HL-60/S4 treated with phorbol 12-myristate 13-acetate at 8.2 ng/mL for 4 days and 3 days (cell line): ENCODE results near the gene ADIPOR2.

Source experiments
- in situ Hi-C: fragments of 300-500 bp; cut with MboI; formaldehyde crosslinking; loops from 2 replicates; pipeline ENCODE4 v1.15.0; 2022; ENCODE audit warnings: low sequenced_read_pairs

Gene ADIPOR2

DNA sequence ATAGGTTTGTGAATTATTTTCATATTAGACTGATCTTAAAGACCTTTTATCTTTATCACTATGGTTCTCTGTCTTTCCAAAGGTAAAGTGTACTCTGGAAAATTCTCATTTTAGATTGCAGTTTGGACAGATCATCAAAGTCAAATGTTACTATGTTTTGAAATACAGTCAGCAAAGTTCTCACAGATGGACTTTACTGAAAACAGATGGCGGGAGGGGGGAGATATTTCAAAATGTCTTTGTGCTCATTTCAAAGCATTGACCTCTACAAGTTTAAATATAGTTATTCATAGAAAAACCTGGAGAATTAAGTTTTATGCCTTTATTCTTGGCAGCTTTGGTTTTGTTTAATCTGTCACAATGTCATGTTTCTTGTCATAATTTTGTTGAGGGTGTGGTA is 77.7 kb downstream of the ADIPOR2 start:
- in situ Hi-C loops: no loop called here

DNA sequence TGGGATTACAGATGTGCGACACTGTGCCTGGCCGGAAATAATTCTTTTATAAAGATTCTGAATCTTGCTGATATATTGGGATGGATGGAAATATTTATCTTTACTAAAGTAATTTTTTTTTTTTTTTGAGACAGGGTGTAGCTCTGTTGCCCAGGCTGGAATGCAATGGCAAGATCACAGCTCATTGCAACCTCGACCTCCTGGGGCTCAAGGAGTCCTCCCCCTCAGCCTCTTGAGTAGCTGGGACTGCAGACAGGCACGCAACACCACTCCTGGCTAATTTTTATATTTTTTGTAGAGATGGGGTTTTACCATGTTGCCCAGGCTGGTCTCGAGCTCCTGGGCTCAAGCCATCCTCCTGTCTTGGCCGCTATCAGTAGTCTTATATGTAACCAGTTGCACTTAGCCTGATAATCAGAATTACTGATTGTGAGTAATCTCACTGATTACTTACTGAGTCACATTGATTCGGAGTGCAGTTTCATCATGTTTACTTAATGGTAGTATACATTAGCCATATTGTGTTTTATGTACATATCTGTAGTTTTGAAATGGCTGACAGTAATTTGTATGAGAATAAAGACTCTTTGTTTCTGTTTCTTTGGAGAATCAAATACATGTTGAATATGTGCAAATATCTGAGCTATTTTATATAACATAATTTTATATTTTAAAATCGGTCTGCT is 79.1 kb downstream of the ADIPOR2 start:
- in situ Hi-C loops: no loop called here

DNA sequence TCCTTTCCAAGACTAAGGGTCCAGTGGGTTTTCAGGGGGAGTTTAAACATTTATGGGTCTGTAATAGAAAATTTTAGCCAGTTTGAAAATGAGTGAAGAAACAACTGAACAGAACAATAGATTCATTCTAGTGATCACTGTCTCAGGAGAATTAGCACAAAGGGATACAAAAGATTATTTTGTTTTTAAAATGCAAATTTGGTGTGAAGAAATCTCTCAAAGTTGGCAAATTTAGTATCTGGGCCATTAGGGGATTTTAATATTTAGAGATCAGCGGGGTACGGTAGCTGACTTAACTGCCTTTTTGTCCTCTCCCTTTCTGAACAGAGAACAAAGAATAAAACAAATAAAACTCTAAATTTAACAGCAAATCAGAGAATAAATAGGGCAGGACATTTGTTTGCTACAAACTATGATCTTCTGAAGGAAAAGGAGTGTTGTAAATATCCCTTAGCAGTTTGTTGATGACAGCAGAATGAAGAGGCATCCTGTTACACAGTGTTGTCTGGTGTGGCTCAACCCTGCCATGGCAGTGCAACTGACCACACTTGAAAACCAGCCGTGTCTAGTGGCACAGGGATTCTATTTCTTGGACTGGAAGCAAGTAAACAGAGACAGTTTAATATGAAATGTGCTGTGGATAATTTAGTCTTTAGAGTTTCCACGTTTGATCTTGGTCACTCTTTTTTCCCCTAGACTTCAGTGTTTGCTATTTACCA is 83.2 kb downstream of the ADIPOR2 start:
- in situ Hi-C loops: no loop called here

- in situ Hi-C loops: no loop called here
Measured at GRCh38 chr12:1776170-1776921, 85.5 kb downstream of the ADIPOR2 start.

DNA sequence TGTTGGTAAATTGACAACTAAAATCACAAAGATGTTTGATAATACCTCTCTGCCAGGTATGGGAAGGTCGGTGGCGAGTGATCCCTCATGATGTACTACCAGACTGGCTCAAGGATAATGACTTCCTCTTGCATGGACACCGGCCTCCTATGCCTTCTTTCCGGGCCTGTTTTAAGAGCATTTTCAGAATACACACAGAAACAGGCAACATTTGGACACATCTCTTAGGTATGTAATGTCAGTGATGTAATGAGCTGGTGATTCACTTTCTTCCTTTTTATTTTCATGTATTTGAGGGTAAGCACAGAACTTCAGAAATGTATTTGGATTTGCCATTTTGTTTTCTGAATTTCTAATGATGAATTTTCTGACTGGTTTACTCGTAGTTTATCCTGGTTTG is 86.9 kb downstream of the ADIPOR2 start:
- in situ Hi-C loops: no loop called here

DNA sequence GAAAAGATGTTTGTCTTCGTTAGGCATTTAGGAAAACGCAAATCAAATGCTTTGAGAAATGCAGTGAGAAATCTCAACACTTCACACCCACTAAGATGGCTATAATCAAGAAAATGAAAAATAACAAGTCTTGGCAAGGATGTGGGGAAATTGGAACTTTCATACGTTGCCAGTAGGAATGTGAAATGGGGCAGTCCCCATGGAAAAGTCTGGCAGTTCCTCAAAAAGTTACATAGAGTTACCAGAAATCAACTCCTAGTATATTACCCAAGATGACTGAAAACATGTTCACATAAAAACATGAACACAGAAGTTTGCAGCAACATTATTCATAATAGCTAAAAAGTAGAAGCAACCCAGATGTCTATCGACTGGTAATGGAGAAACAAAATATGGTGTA is 88.0 kb downstream of the ADIPOR2 start:
- in situ Hi-C loops: no loop called here

- in situ Hi-C loops: no loop called here
Measured at GRCh38 chr12:1779783-1780182, 88.9 kb downstream of the ADIPOR2 start.

DNA sequence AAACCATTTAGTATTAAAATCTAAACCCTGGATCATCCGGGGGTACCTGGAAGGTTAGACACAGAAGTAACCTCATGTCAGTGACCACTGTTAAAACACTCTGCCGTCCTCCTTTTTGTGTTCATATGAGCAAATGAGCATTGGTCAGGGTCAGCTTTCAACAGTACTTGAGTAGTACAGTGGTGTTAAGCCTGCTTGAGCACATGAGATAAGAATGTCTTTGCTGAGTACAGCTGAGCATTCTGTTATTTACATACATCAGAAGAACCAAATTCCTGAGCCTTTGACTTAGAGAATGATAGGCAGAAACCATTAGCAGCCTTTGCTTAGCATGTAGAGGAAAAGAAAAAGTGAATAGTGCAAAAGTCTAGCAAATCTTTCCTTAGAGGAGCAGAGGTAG is 90.9 kb downstream of the ADIPOR2 start:
- in situ Hi-C loops: no loop called here

GRCh38 chr12:1782215-1782614 is 91.3 kb downstream of the ADIPOR2 start:
- in situ Hi-C loops: no loop called here

- in situ Hi-C loops: no loop called here
Measured at GRCh38 chr12:1787714-1788113, 96.8 kb downstream of the ADIPOR2 start.

DNA sequence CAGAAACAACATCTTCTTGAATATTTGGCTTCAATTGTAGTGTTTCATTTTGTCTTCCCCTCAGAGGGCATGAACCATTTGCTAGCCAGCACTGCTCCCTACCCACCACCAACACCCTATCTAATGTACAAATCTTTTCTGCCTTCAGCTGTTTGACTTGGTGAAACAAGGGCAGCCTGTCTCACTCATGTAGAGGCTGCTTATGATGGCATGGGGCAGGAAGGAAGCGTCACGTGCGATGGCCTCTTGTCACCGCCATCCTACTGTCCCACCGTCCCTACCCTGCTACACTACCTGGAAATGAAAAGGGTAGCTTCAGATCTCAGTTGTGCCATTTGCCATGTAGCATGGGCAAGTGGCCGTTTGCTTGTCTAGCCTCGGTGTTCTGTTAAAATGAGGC is 99.6 kb downstream of the ADIPOR2 start:
- in situ Hi-C loops: loop anchor here (5.0 kb wide), 2 partner anchors 143 to 147 kb away; no protein-coding TSS in a partner anchor

DNA sequence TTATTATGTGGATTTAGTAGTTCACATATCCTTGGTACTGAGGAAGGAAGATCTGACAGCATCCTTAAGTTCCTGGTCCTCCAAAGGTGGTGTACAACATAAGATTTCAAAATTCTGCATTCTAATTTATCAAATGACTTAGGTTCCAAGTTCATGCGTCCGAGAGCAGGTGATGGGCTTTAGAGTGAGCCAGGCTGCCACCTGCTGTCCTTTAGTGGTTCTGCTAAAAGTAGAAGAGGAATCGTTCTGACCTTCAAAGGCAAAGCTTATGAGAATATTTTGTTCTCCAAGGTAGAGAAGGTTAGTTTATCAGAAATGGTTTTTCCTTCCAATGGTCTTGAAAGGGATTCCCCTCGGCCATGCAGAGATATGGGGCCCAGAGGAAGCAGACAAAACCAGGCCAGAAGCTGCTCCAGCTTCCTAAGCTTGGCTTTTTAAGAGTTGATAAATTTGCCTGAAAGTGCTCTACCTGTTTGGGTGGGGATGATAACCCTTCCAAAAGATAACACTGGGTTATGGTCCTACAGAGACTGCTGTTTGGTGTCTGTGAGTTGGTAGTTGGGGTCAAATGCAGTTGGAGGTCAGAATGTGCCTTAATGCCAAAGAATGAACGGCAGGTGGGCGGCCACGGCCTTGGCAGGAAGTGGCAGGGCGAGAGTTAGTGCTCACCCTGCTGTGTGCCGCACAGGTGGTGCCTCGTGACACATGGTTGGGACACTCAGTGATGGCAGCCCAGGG is 100.4 kb downstream of the ADIPOR2 start:
- in situ Hi-C loops: loop anchor here (5.0 kb wide), 2 partner anchors 144 to 146 kb away; no protein-coding TSS in a partner anchor

DNA sequence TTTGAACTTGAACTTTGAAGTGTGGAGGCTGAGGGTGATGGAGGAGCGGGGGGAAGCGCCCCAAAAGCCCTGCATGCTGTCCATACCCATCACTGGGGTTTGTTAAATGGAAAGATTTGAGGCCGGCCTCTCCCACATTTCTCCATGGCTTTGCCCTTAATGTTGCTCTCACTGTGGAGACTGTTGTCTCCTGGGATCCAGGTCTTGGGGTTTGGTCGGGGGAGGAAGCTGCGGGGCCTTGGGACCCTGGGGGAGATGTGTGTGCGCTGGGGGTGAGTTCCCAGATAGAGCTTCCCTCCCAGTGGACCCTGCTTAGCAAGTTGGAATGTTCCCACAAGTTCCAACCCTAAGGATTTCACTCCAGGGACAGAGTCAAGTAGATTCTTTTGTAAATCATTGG is 101.5 kb downstream of the ADIPOR2 start:
- in situ Hi-C loops: loop anchor here (5.0 kb wide), 2 partner anchors 145 kb away; no protein-coding TSS in a partner anchor

GRCh38 chr12:1793426-1794210 is 102.7 kb downstream of the ADIPOR2 start:
- in situ Hi-C loops: loop anchor here (5.0 kb wide), 2 partner anchors 144 to 146 kb away; no protein-coding TSS in a partner anchor

DNA sequence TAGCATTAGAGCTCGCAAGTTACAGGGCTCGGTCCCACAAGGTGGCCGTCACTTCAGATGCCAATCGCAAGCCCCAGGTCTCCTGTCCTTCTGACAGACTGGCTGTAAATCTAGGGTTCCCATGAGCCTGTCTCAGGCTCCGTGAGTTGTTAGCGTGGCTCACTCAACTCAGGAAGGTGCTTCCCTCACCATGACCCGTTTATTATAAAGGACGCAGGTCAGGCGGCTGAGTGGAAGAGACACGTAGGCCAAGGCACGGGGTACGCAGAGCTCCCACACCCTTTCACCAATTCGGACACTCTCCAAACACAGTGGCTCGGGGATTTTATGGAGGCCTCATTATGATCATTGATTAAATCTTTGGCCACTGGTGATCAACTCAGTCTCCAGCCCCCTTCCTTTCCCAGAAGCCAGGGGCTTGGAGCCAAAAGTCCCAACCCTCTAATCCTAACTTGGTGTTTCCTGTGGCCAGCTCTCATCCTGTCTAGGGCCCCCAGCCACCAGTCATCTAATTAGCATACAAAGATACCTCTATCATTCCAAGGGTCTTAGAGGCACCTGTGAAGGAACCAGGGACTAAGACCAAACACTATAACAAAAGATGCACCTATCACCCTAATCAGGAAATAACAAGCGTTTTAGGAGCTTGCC is 103.7 kb downstream of the ADIPOR2 start:
- in situ Hi-C loops: loop anchor here (5.0 kb wide), 2 partner anchors 143 to 147 kb away; no protein-coding TSS in a partner anchor

- in situ Hi-C loops: no loop called here
Measured at GRCh38 chr12:1795221-1795784, 104.4 kb downstream of the ADIPOR2 start.

GRCh38 chr12:1795785-1796514 is 105.1 kb downstream of the ADIPOR2 start:
- in situ Hi-C loops: no loop called here

- in situ Hi-C loops: no loop called here
Measured at GRCh38 chr12:1796515-1797010, 105.7 kb downstream of the ADIPOR2 start.
